ENCODE results near the gene DMRTA2.

DMRTA2 gene

DNA sequence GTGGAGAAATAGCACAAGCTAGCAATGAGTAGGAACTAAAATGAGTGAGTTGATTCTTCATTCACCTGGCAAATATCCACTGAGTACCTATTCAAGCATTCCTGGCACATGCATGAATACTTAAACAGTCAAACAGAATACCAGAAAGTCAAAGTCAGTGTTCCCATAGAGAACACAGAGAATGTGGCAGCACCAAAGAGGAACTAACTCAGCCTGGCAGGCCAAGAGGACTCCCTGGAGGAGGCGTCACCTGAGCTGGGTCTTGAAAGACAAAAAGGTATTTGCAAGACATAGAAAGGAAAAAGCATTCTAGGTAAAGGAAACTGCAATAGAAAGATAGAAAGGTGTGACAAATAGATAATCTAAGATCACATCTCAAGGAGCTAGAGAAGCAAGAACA, 49.7 kb downstream of the DMRTA2 start:
- no peak for DNase-seq

DNA sequence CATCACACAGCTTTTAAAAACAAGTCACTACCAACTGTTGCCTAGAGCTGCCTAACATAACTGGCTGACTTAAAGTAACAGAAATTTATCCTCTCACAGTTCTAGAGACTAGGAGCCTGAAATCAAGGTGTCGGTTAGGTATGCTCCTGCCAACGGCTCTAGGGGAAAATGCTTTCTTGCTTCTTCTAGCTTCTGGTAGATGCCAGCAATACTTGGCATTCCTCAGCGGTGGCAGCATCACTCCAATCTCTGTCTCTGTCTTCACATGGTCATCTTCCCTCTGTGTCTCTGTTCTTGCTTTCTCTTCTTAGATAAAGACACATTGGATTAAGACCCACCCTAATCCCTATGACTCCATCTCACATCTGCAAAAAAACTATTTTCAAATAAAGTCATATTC, 51.5 kb downstream of the DMRTA2 start:
- no peak for DNase-seq

DNA sequence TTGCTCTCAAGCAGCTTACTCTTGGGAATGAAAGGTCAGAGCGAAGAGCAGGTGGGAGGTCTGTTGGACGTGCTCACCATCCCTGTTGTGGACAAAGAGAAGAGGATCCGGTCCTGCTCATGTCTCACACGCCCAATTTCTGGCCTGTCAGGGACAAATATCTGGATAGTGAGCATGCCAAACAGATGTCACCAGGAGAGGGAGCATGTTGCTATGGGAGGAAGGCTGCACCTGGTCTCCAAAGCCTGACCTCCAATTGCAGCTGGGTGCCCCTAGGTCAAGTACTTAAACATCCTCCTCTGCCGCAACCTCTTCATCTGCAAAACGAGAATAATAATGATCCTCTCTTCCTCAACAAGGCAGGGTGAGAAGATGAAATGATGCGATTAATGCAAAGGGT, 53.4 kb downstream of the DMRTA2 start:
- peak in 1 of 2 experiments; percentile 39 for DNase-seq

DNA sequence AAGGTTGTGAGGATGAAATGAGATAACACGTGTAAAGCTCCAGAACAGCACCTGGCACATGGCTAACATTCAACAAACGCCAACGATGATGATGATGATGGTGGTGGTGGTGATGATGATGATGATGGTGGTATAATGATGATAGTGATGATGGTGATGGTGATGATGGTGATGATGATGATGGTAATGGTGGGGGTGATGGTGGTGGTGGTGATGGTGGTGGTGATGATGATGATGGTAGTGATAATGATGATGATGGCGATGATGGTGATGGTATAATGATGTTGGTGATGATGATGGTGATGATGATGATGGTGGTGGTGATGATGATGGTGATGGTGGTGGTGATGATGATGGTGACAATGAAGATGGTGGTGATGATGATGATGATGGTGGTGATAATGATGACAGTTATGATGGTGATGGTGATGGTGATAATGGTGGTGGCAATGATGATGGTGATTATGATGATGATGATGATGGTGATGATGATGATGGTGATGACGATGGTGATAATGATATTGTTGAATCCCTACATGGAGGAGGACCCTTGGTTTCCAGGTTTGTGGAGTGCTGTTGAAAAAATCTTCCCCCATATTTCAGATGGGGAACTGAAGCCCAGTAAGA, 54.1 kb downstream of the DMRTA2 start:
- DNase-seq = no peak

DNA sequence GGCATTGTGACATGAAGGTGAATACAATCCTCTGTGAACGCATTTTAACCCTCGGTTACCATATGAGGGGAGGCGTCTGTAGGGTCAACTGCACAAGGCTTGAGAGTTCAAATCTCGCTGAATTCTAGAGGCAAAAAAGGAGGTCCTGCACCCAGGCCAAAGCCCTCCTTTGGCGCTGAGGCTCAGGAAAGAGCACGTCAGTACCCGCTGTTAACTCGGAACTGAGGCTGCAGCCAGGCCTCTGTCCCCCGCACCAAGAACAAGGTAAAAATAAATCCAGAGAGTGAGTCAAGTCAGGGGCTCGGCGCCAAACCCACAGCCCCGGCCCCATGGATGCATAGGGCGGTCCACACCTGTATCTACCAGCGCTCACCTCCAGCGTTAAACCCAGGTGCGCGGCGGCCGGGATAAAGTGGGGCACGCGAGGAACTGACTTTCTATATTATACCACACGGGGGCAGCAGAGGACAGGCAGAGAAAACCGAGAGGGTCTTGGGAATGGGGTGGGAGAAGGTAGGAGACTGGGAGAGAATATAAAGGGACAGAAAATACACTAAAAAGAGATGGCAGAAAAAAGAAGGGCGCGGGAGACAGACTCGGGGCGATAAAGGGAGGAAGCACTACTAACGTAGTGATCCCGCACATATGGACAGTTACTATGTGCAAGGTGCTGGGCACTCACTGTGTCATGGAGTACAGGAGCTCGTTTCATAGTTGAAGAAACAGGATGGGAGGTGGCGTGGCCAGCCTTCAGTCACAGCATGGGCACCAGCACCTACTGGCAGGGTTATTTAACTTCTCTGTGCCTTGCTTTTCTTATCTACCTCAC, 54.9 kb downstream of the DMRTA2 start:
- DNase-seq = peak; percentile 16 to 42

All from NCI-H524 (cell line).